Stimulated activated CD4-positive, alpha-beta T cell treated with anti-CD3 and anti-CD28 coated beads, Interleukin-4, amount 100 ng/mL, for 24 hours (primary cell): ENCODE measurements around the gene LTBP1.

ENCODE experiments used
- DNase-seq: peaks from one replicate; pipeline ENCODE4 v3.0.0-alpha.2; 2020

Gene LTBP1

GRCh38 chr2:33277002-33277426, 330.3 kb downstream of the LTBP1 start:
- DNase-seq = no peak

GRCh38 chr2:33278245-33278943, 331.6 kb downstream of the LTBP1 start:
- DNase-seq = no peak

GRCh38 chr2:33284287-33284686, 337.5 kb downstream of the LTBP1 start:
- DNase-seq = no peak

GRCh38 chr2:33287507-33288005, 340.8 kb downstream of the LTBP1 start:
- no peak for DNase-seq

- no peak for DNase-seq
These were observed 341.3 kb downstream of the LTBP1 start for GRCh38 chr2:33288011-33288410.

- no peak for DNase-seq
These were observed 343.2 kb downstream of the LTBP1 start for GRCh38 chr2:33289961-33290360.

GRCh38 chr2:33291278-33292013, 344.7 kb downstream of the LTBP1 start:
- no peak for DNase-seq

- DNase-seq = no peak
These were observed 345.3 kb downstream of the LTBP1 start for GRCh38 chr2:33292063-33292462.

- no peak for DNase-seq
These were observed 346.3 kb downstream of the LTBP1 start for GRCh38 chr2:33292981-33293595.

GRCh38 chr2:33298233-33298632, 351.5 kb downstream of the LTBP1 start:
- DNase-seq = no peak

GRCh38 chr2:33301355-33301754, 354.6 kb downstream of the LTBP1 start:
- DNase-seq = no peak

GRCh38 chr2:33302348-33302747, 355.6 kb downstream of the LTBP1 start:
- no peak for DNase-seq

GRCh38 chr2:33304032-33304864, 357.5 kb downstream of the LTBP1 start:
- DNase-seq = no peak

GRCh38 chr2:33307659-33308270, 361.0 kb downstream of the LTBP1 start:
- DNase-seq = no peak

GRCh38 chr2:33312355-33312754, 365.6 kb downstream of the LTBP1 start:
- no peak for DNase-seq

- DNase-seq = no peak
These were observed 366.3 kb downstream of the LTBP1 start for GRCh38 chr2:33313039-33313438.

- no peak for DNase-seq
These were observed 367.8 kb downstream of the LTBP1 start for GRCh38 chr2:33314541-33314940.

- DNase-seq = no peak
These were observed 369.6 kb downstream of the LTBP1 start for GRCh38 chr2:33316328-33316727.

GRCh38 chr2:33317369-33318007, 370.7 kb downstream of the LTBP1 start:
- no peak for DNase-seq

- DNase-seq = no peak
These were observed 371.7 kb downstream of the LTBP1 start for GRCh38 chr2:33318456-33318855.

- no peak for DNase-seq
These were observed 373.8 kb downstream of the LTBP1 start for GRCh38 chr2:33320573-33320972.

- DNase-seq = peak; percentile 47
These were observed 374.6 kb downstream of the LTBP1 start for GRCh38 chr2:33321236-33321771.
